Measurements from ENCODE around the gene IRF2. TPM values are rescaled to one million over a fixed set of nuclear protein-coding genes. Genes with fewer than 3 reads are reported as not detected.
"Not testable (repeated sequence)": the region's sequence is repeated elsewhere in the genome, so short reads cannot be mapped to it uniquely, and the experiment has no call there.

The IRF2 gene
- total RNA-seq, 1 experiment from 2014 or later = 6.5 TPM

GRCh38 chr4:184343502-184344177 lies 130.7 kb downstream of the IRF2 start:
- peak; percentile 95 for DNase-seq (ENCODE audit: low spot score)
- in situ Hi-C loops (cut with HindIII; ENCODE audit: low sequenced_read_pairs) = no loop called here

GRCh38 chr4:184342857-184343237 lies 131.5 kb downstream of the IRF2 start:
- not testable (repeated sequence) for DNase-seq (ENCODE audit: low spot score)

GRCh38 chr4:184342167-184342856 lies 132.0 kb downstream of the IRF2 start:
- in situ Hi-C loops (cut with HindIII; ENCODE audit: low sequenced_read_pairs) = no loop called here
- DNase-seq (ENCODE audit: low spot score) = no peak

More at GRCh38 chr4:184342857-184343237, 131.5 kb downstream of the IRF2 start:
- in situ Hi-C loops (cut with HindIII; ENCODE audit: low sequenced_read_pairs) = not testable (repeated sequence)

- DNase-seq (ENCODE audit: low spot score); in situ Hi-C loops (cut with HindIII; ENCODE audit: low sequenced_read_pairs): not testable (repeated sequence)
These were observed 134.8 kb downstream of the IRF2 start for GRCh38 chr4:184339398-184340193.

GRCh38 chr4:184337907-184338306 lies 136.4 kb downstream of the IRF2 start:
- in situ Hi-C loops (cut with HindIII; ENCODE audit: low sequenced_read_pairs) = no loop called here
- no peak for DNase-seq (ENCODE audit: low spot score)

Other genes starting within 250 kb of the IRF2 start
- gene CASP3, start 174.9 kb upstream of the IRF2 start, total RNA-seq (2014; rRNA removed; shearing (Covaris generic)) = 50.4 and 63.7 TPM in 2 replicates
- gene PRIMPOL, start 175.2 kb upstream of the IRF2 start, total RNA-seq (2014; rRNA removed; shearing (Covaris generic)) = 17.4 and 18.0 TPM in 2 replicates

Data from G401 (cell line).